LNCaP clone FGC (cell line): ENCODE data around the gene DYRK1A.
A peak's percentile ranks its signal among the peaks of the same experiment; 100 is the strongest.

Experiments
- DNase-seq: peaks from one replicate; pipeline ENCODE4 v3.0.0-alpha.2; 2011; ENCODE audit warnings: low read depth
- H3K4me3 ChIP-seq: 2 replicates; pipeline ENCODE4 v1.5.1; 2011; ENCODE audit warnings: mild to moderate bottlenecking, low read depth, low read length, control low read depth
- CTCF ChIP-seq: IDR thresholded peaks from 2 replicates; pipeline ENCODE4 v1.5.1; 2012; ENCODE audit warnings: mild to moderate bottlenecking; ENCODE audit not compliant: control insufficient read depth, insufficient read depth; ENCODE audit errors: extremely low read depth

DYRK1A gene

GRCh38 chr21:37384416-37384815, 17.8 kb downstream of the DYRK1A start:
- no peak overlapping the region for H3K4me3 ChIP-seq
- no peak for DNase-seq
- no peak for TF ChIP-seq CTCF

- TF ChIP-seq CTCF, result no peak
- H3K4me3 ChIP-seq, result no peak overlapping the region
- no peak for DNase-seq
Measured at GRCh38 chr21:37385179-37385765, 18.7 kb downstream of the DYRK1A start.

GRCh38 chr21:37386151-37386550, 19.6 kb downstream of the DYRK1A start:
- no peak overlapping the region for H3K4me3 ChIP-seq
- DNase-seq, result no peak
- no peak for TF ChIP-seq CTCF

GRCh38 chr21:37389456-37389855, 22.9 kb downstream of the DYRK1A start:
- no peak for TF ChIP-seq CTCF
- no peak overlapping the region for H3K4me3 ChIP-seq
- DNase-seq, result no peak

GRCh38 chr21:37391666-37392065, 25.1 kb downstream of the DYRK1A start:
- H3K4me3 ChIP-seq, result peak overlapping the region; percentile 9; the same call in 1 of the 2 replicates
- no peak for TF ChIP-seq CTCF
- no peak for DNase-seq

GRCh38 chr21:37392441-37392840, 25.9 kb downstream of the DYRK1A start:
- no peak for TF ChIP-seq CTCF
- DNase-seq, result no peak
- no peak overlapping the region for H3K4me3 ChIP-seq

- no peak for DNase-seq
- TF ChIP-seq CTCF, result no peak
- no peak overlapping the region for H3K4me3 ChIP-seq
Measured at GRCh38 chr21:37393030-37393429, 26.5 kb downstream of the DYRK1A start.
